OCI-LY3 (cell line): ENCODE measurements around the gene ACSS2.

Experiments
- H2AFZ ChIP-seq: fragments of 200-600, 300-600 bp; shearing (Covaris generic); 2 replicates; pipeline ENCODE4 v1.6.0; 2014; ENCODE audit warnings: antibody characterized with exemption, low read depth, low read length
- H3K27ac ChIP-seq: fragments of 200-600, 300-600 bp; sonication (generic); 2 replicates; pipeline ENCODE4 v1.5.1; 2014; ENCODE audit warnings: mild to moderate bottlenecking, low read length, moderate library complexity, mixed read lengths
- H3K27me3 ChIP-seq: fragments of 200-600, 300-600 bp; sonication (generic); 2 replicates; pipeline ENCODE4 v1.6.1; 2014; ENCODE audit warnings: low read depth, low read length, mixed read lengths
- H3K36me3 ChIP-seq: fragments of 200-600, 300-600 bp; sonication (generic); replicated peaks from 2 replicates; pipeline ENCODE3; 2014; ENCODE audit warnings: low read depth, low read length, mixed read lengths
- H3K4me1 ChIP-seq: fragments of 300-600, 200-600 bp; sonication (generic); 2 replicates; pipeline ENCODE4 v1.6.1; 2014; ENCODE audit warnings: low read length, mixed read lengths
- H3K4me2 ChIP-seq: fragments of 200-600, 300-600 bp; sonication (generic); 2 replicates; pipeline ENCODE4 v1.6.1; 2014; ENCODE audit warnings: low read length, mixed read lengths
- H3K4me3 ChIP-seq: fragments of 300-600, 200-600 bp; sonication (generic); 2 replicates; pipeline ENCODE4 v1.5.1; 2014; ENCODE audit warnings: antibody characterized with exemption, mild to moderate bottlenecking, low read length, moderate library complexity
- H3K79me2 ChIP-seq: fragments of 300-600, 200-600 bp; shearing (Covaris generic); 2 replicates; pipeline ENCODE4 v1.6.1; 2014; ENCODE audit warnings: mild to moderate bottlenecking, low read length, mixed read lengths
- H3K9ac ChIP-seq: fragments of 300-600, 200-600 bp; shearing (Covaris generic); 2 replicates; pipeline ENCODE4 v1.6.0; 2014; ENCODE audit warnings: mild to moderate bottlenecking, low read length, moderate library complexity
- H3K9me3 ChIP-seq: fragments of 200-600, 300-600 bp; shearing (Covaris generic); 2 replicates; pipeline ENCODE4 v1.6.1; 2014; ENCODE audit warnings: low read length, mixed read lengths; ENCODE audit not compliant: insufficient read depth
- H4K20me1 ChIP-seq: fragments of 200-600, 300-600 bp; sonication (generic); 2 replicates; pipeline ENCODE4 v1.6.1; 2016; ENCODE audit warnings: low read length, mixed read lengths; ENCODE audit not compliant: insufficient read depth
- CTCF ChIP-seq: fragments of 200-600, 300-600 bp; sonication (generic); IDR thresholded peaks from 2 replicates; pipeline ENCODE4 v1.5.1; 2014; ENCODE audit warnings: antibody characterized with exemption, low read length, low read depth
- EZH2phosphoT487 ChIP-seq: fragments of 200-600 bp; shearing (Covaris generic); IDR thresholded peaks from 2 replicates; pipeline ENCODE4 v1.6.1; 2018; ENCODE audit warnings: antibody characterized with exemption, mixed run types, low read depth

The ACSS2 gene

GRCh38 chr20:34953960-34954359 is 77.5 kb downstream of the ACSS2 start:
- H3K9me3 ChIP-seq: no peaks in the 10 kb centered on the region
- no peak overlapping the region for H3K4me3 ChIP-seq
- no peaks in the 10 kb centered on the region for H3K27me3 ChIP-seq
- no peak overlapping the region for H3K9ac ChIP-seq
- H3K79me2 ChIP-seq: peaks cover 7% of the 10 kb centered on the region
- H4K20me1 ChIP-seq: no peaks in the 10 kb centered on the region
- H3K4me1 ChIP-seq: peaks cover 10% of the 10 kb centered on the region
- no peak overlapping the region for H3K4me2 ChIP-seq
- H3K36me3 ChIP-seq: peaks cover 6% of the 10 kb centered on the region
- no peak overlapping the region for H3K27ac ChIP-seq
- TF ChIP-seq CTCF (no peak), EZH2phosphoT487 (no peak)
- H2AFZ ChIP-seq: no peak overlapping the region

GRCh38 chr20:34954904-34955230 is 78.5 kb downstream of the ACSS2 start:
- Histone ChIP-seq H3K9ac (peak overlapping the region; percentile 81), H3K4me1 (peaks cover 10% of the 10 kb centered on the region), H3K4me2 (peak overlapping the region; percentile 74), H3K4me3 (peak overlapping the region; percentile 77), H3K27me3 (no peaks in the 10 kb centered on the region), H3K27ac (peak overlapping the region; percentile 61; the same call in 1 of the 2 replicates), H2AFZ (peak overlapping the region; percentile 78), H3K9me3 (no peaks in the 10 kb centered on the region), H4K20me1 (no peaks in the 10 kb centered on the region), H3K36me3 (peaks cover 3% of the 10 kb centered on the region), H3K79me2 (peaks cover 7% of the 10 kb centered on the region)
- TF ChIP-seq CTCF (no peak), EZH2phosphoT487 (no peak)

GRCh38 chr20:34955231-34956040 is 79.0 kb downstream of the ACSS2 start, which contains the start of the genes GSS and MYH7B:
Gene GSS (minus strand): TSS chr20:34955806. CDS start chr20:34951852, 3,954 bp downstream.
Gene MYH7B (plus strand): TSS chr20:34955868. CDS start chr20:34978006, 22,138 bp downstream.
- Histone ChIP-seq H3K4me2 (peak within 1 kb of the TSS; percentile 74), H3K36me3 (no peaks in the 10 kb centered on the region), H3K27ac (peak within 1 kb of the TSS; percentile 61), H3K4me3 (peak within 1 kb of the TSS; percentile 77), H3K79me2 (peaks cover 7% of the 10 kb centered on the region), H2AFZ (peak within 1 kb of the TSS; percentile 78), H3K9me3 (no peaks in the 10 kb centered on the region), H4K20me1 (no peaks in the 10 kb centered on the region), H3K9ac (peak within 1 kb of the TSS; percentile 81), H3K4me1 (peaks cover 11% of the 10 kb centered on the region), H3K27me3 (no peaks in the 10 kb centered on the region)
- TF ChIP-seq EZH2phosphoT487 (no peak), CTCF (peak; percentile 70)

- Histone ChIP-seq H2AFZ (peak overlapping the region; percentile 78), H3K27ac (peak overlapping the region; percentile 61), H3K9ac (peak overlapping the region; percentile 81), H3K9me3 (no peaks in the 10 kb centered on the region), H3K4me1 (peaks cover 14% of the 10 kb centered on the region), H4K20me1 (no peaks in the 10 kb centered on the region), H3K4me2 (peak overlapping the region; percentile 74), H3K79me2 (peaks cover 7% of the 10 kb centered on the region), H3K27me3 (no peaks in the 10 kb centered on the region), H3K4me3 (peak overlapping the region; percentile 77), H3K36me3 (no peaks in the 10 kb centered on the region)
- TF ChIP-seq CTCF (no peak; the same call in 1 of the 2 replicates), EZH2phosphoT487 (no peak)
Observed at GRCh38 chr20:34956041-34956458, 79.6 kb downstream of the ACSS2 start.
